Endothelial cell of umbilical vein (primary cell): ENCODE data around the gene SMURF1. TPM values are rescaled to one million over a fixed set of nuclear protein-coding genes. Genes with fewer than 3 reads are reported as not detected.
A peak's percentile ranks its signal among the peaks of the same experiment; 100 is the strongest.

Experiments used
- BruUV-seq: library from RNA; stranded (reverse); fragments of 400-500 nt; replicated peaks from 2 replicates; lab custom pipeline; 2021; lab: Mats Ljungman, UMichigan
- CTCF ChIA-PET: fragments of 300-600, 350-600 bp; sonication (Branson Sonifier 250); formaldehyde crosslinking; loops from one replicate; lab custom pipeline; 2021; ENCODE audit warnings: antibody characterized with exemption, inconsistent platforms; lab: Charles Lee
- POLR2A ChIA-PET: fragments of 300-600, 350-600 bp; sonication (Branson Sonifier 250); formaldehyde crosslinking; loops from one replicate; lab custom pipeline; 2021; ENCODE audit warnings: antibody characterized with exemption, inconsistent platforms; lab: Charles Lee
- DNase-seq: peaks from one replicate; pipeline ENCODE4 v3.0.0-alpha.2; 2011; ENCODE audit warnings: low read depth, low spot score
- FAIRE-seq: peaks from 2 replicates; lab custom pipeline; 2011; peaks lifted over from hg19 to GRCh38; lab: Jason Lieb, UNC
- H2AFZ ChIP-seq: 2 replicates; pipeline ENCODE4 v1.6.0; 2012; ENCODE audit warnings: low read depth, low read length, control low read depth, inconsistent platforms
- H3K27ac ChIP-seq: 2 replicates; pipeline ENCODE4 v1.5.1; 2011; ENCODE audit warnings: low read depth, mild to moderate bottlenecking, control low read depth, low read length, moderate library complexity; ENCODE audit not compliant: insufficient read depth
- H3K27me3 ChIP-seq, 2 experiments: 2 replicates each; pipeline versions ENCODE4 v1.6.0 to v1.6.1; 2011; ENCODE audit warnings: low read length in 2 of 2, mixed read lengths in 1 of 2; ENCODE audit not compliant: control insufficient read depth in 2 of 2, insufficient read depth in 2 of 2
- H3K36me3 ChIP-seq, 2 experiments: 2 replicates in 1 of 2; 3 replicates in 1 of 2; pipeline ENCODE4 v1.5.1; 2011; ENCODE audit warnings: low read length in 2 of 2, mild to moderate bottlenecking in 1 of 2, moderate library complexity in 1 of 2; ENCODE audit not compliant: control insufficient read depth in 2 of 2, insufficient read depth in 2 of 2; ENCODE audit errors: extremely low read depth in 1 of 2
- H3K4me1 ChIP-seq: 3 replicates; pipeline ENCODE4 v1.5.1; 2011; ENCODE audit warnings: mild to moderate bottlenecking, low read length; ENCODE audit not compliant: control insufficient read depth, insufficient read depth; ENCODE audit errors: extremely low read depth
- H3K4me2 ChIP-seq: 2 replicates; pipeline ENCODE4 v1.6.1; 2011; ENCODE audit warnings: low read length, control low read depth, mixed read lengths; ENCODE audit not compliant: insufficient read depth
- H3K4me3 ChIP-seq, 3 experiments: fragments of 200-600 bp in 1 of 3; sonication (generic), shearing (Covaris generic) in 1 of 3; replicated peaks in 1 of 3; 2 replicates each; pipeline ENCODE4 v1.5.1; 2011 to 2016; ENCODE audit warnings: control low read depth in 3 of 3, low read length in 3 of 3, mild to moderate bottlenecking in 2 of 3, inconsistent platforms in 1 of 3, low read depth in 1 of 3, moderate library complexity in 1 of 3; ENCODE audit not compliant: insufficient read depth in 1 of 3
- H3K79me2 ChIP-seq: 2 replicates; pipeline ENCODE4 v1.6.0; 2012; ENCODE audit warnings: low read length, inconsistent platforms; ENCODE audit not compliant: control insufficient read depth, insufficient read depth
- H3K9ac ChIP-seq: replicated peaks from 2 replicates; pipeline ENCODE3; 2011; ENCODE audit warnings: low read length, control low read depth; ENCODE audit not compliant: insufficient read depth; ENCODE audit errors: extremely low read depth
- H3K9me1 ChIP-seq: replicated peaks from 3 replicates; pipeline ENCODE4 v1.6.0; 2011; ENCODE audit warnings: mild to moderate bottlenecking, low read length; ENCODE audit not compliant: control insufficient read depth, insufficient read depth; ENCODE audit errors: extremely low read depth
- H3K9me3 ChIP-seq: replicated peaks from 2 replicates; pipeline ENCODE4 v1.5.1; 2012; ENCODE audit warnings: low read length, inconsistent platforms; ENCODE audit not compliant: control insufficient read depth, insufficient read depth
- H4K20me1 ChIP-seq: replicated peaks from 2 replicates; pipeline ENCODE3; 2011; ENCODE audit warnings: mild to moderate bottlenecking, low read length; ENCODE audit not compliant: control insufficient read depth, insufficient read depth; ENCODE audit errors: extremely low read depth
- CTCF ChIP-seq, 2 donors: IDR thresholded peaks; 1 replicate in 1 of 2; 2 replicates in 1 of 2; pipeline ENCODE4 v1.5.1; 2011; ENCODE audit warnings: low read length in 2 of 2, mild to moderate bottlenecking in 2 of 2, moderate library complexity in 2 of 2, control low read depth in 1 of 2, inconsistent platforms in 1 of 2, low read depth in 1 of 2; ENCODE audit not compliant: insufficient read depth in 1 of 2; ENCODE audit errors: extremely low read depth in 1 of 2
- EZH2 ChIP-seq: IDR thresholded peaks from 2 replicates; pipeline ENCODE4 v1.6.1; 2012; ENCODE audit warnings: borderline replicate concordance, low read depth, mild to moderate bottlenecking, moderate library complexity, low read length, inconsistent platforms; ENCODE audit not compliant: severe bottlenecking
- FOS ChIP-seq: IDR thresholded peaks from 2 replicates; pipeline ENCODE4 v1.6.1; 2011; ENCODE audit warnings: mild to moderate bottlenecking, low read length, moderate library complexity, borderline replicate concordance; ENCODE audit not compliant: insufficient read depth
- GATA2 ChIP-seq: IDR thresholded peaks from 2 replicates; pipeline ENCODE4 v1.7.0; 2011; ENCODE audit warnings: low read depth, mild to moderate bottlenecking, moderate library complexity, mixed read lengths, low read length; ENCODE audit not compliant: insufficient read length, insufficient read depth
- JUN ChIP-seq: IDR thresholded peaks from 2 replicates; pipeline ENCODE4 v1.6.1; 2011; ENCODE audit warnings: borderline replicate concordance, low read depth; ENCODE audit not compliant: insufficient read length, insufficient read depth
- MAX ChIP-seq: IDR thresholded peaks from 2 replicates; pipeline ENCODE4 v1.6.1; 2011; ENCODE audit not compliant: insufficient read depth, insufficient read length
- MYC ChIP-seq: IDR thresholded peaks from one replicate; pipeline ENCODE4 v1.6.1; 2011; ENCODE audit warnings: mild to moderate bottlenecking, low read depth, low read length
- POLR2A ChIP-seq: IDR thresholded peaks from 2 replicates; pipeline ENCODE4 v1.6.1; 2012; ENCODE audit warnings: low read depth, mild to moderate bottlenecking, control low read depth, low read length
- POLR2AphosphoS5 ChIP-seq: IDR thresholded peaks from 2 replicates; pipeline ENCODE4 v1.6.1; 2012; ENCODE audit warnings: low read depth, mild to moderate bottlenecking, control low read depth, low read length, moderate library complexity; ENCODE audit not compliant: insufficient read depth
- dilution Hi-C: fragments of 300-500 bp; cut with MboI; formaldehyde crosslinking; loops from one replicate; pipeline ENCODE4 v1.15.0; 2019; ENCODE audit warnings: low sequenced_read_pairs; ENCODE audit not compliant: extremely low pct_ligation_motif_present
- intact Hi-C: fragments of 100-400 bp; cut with micrococcal nuclease; formaldehyde crosslinking; loops from one replicate; pipeline ENCODE4 v1.10.0; 2022
- polyA plus RNA-seq, 4 experiments: library from polyadenylated mRNA; depleted of rRNA in 3 of 4; stranded (reverse) in 3 of 4; unstranded in 1 of 4; fragments of >200 nt; gene quantifications; 2 replicates each; pipeline versions ENCODE4 v1.2.1 to v1.2.3, GENCODE V29; 2011 to 2012; ENCODE audit warnings: missing spikeins in 1 of 4
- total RNA-seq: library from RNA; stranded (reverse); gene quantifications from 2 replicates; pipeline ENCODE4 v1.2.3, GENCODE V29; 2021

SMURF1 gene
- total and polyA plus RNA-seq, 2 donors (not counting 3 experiments of a cell fraction or from before 2014, with no cell fraction given), result 11.5 to 22.8 TPM

GRCh38 chr7:99106411-99106810 is 37.5 kb downstream of the SMURF1 start:
- Histone ChIP-seq H3K27ac (peak overlapping the region; percentile 49), H3K36me3 (no peaks in the 10 kb centered on the region), H4K20me1 (no peaks in the 10 kb centered on the region), H3K9ac (no peak overlapping the region), H3K4me2 (no peak overlapping the region), H3K4me1 (peaks cover 54% of the 10 kb centered on the region), H3K9me3 (no peaks in the 10 kb centered on the region), H3K27me3 (no peaks in the 10 kb centered on the region), H2AFZ (no peak overlapping the region), H3K4me3 (no peak overlapping the region), H3K9me1 (no peaks in the 10 kb centered on the region), H3K79me2 (peaks cover 81% of the 10 kb centered on the region)
- POLR2A ChIA-PET, result no interaction called here
- dilution Hi-C loops (no loop called here), intact Hi-C loops (no loop called here)
- CTCF ChIA-PET, result interaction anchor here (1.5 kb wide), 1 partner anchor 17 kb away, joined by 3 read pairs; no protein-coding TSS in a partner anchor
- FAIRE-seq (no peak), DNase-seq (no peak)
- no TSS peak for BruUV-seq
- TF ChIP-seq CTCF (IDR thresholded peaks at IDR 0.05; ENCODE audit: extremely low read depth in 1 of 2, insufficient read depth in 1 of 2, low read depth in 1 of 2, low read length in 2 of 2) (no peak), GATA2 (no peak), JUN (no peak), EZH2 (no peak), FOS (no peak)

GRCh38 chr7:99105756-99106155 is 38.2 kb downstream of the SMURF1 start:
- FAIRE-seq, result no peak
- Histone ChIP-seq H4K20me1 (no peaks in the 10 kb centered on the region), H3K4me2 (no peak overlapping the region), H3K27me3 (no peaks in the 10 kb centered on the region), H3K9me1 (no peaks in the 10 kb centered on the region), H3K4me1 (peaks cover 53% of the 10 kb centered on the region), H3K9ac (no peak overlapping the region), H3K4me3 (no peak overlapping the region), H3K36me3 (no peaks in the 10 kb centered on the region), H3K79me2 (peaks cover 81% of the 10 kb centered on the region), H2AFZ (no peak overlapping the region), H3K9me3 (no peaks in the 10 kb centered on the region), H3K27ac (no peak overlapping the region)
- DNase-seq, result no peak
- TF ChIP-seq POLR2AphosphoS5 (no peak), MYC (no peak), EZH2 (no peak), JUN (no peak), GATA2 (no peak), POLR2A (no peak), FOS (no peak), CTCF (IDR thresholded peaks at IDR 0.05; ENCODE audit: extremely low read depth in 1 of 2, insufficient read depth in 1 of 2, low read depth in 1 of 2, low read length in 2 of 2) (no peak), MAX (no peak)
- POLR2A ChIA-PET, result no interaction called here
- CTCF ChIA-PET, result no interaction called here
- intact Hi-C loops, result no loop called here
- dilution Hi-C loops, result no loop called here
- BruUV-seq, result no TSS peak
